Measurements from ENCODE around the gene AQP9.

GRCh38 chr15:58146211-58146610 is 8.0 kb downstream of the AQP9 start:
- no peak for TF ChIP-seq CTCF (IDR thresholded peaks at IDR 0.05; ENCODE audit: insufficient read depth, low read depth, low read length)
- no peak for TF ChIP-seq EZH2 (IDR thresholded peaks at IDR 0.05; ENCODE audit: insufficient read depth, low read length)
